ENCODE data around the gene TBXA2R. TPM values are rescaled to one million over a fixed set of nuclear protein-coding genes. Genes with fewer than 3 reads are reported as not detected.

The TBXA2R gene
- total and polyA plus RNA-seq, 2 of the 8 experiments (the other 6 are each of a cell fraction or from before 2014, with no cell fraction given) = 0.39 to 0.50 TPM

DNA sequence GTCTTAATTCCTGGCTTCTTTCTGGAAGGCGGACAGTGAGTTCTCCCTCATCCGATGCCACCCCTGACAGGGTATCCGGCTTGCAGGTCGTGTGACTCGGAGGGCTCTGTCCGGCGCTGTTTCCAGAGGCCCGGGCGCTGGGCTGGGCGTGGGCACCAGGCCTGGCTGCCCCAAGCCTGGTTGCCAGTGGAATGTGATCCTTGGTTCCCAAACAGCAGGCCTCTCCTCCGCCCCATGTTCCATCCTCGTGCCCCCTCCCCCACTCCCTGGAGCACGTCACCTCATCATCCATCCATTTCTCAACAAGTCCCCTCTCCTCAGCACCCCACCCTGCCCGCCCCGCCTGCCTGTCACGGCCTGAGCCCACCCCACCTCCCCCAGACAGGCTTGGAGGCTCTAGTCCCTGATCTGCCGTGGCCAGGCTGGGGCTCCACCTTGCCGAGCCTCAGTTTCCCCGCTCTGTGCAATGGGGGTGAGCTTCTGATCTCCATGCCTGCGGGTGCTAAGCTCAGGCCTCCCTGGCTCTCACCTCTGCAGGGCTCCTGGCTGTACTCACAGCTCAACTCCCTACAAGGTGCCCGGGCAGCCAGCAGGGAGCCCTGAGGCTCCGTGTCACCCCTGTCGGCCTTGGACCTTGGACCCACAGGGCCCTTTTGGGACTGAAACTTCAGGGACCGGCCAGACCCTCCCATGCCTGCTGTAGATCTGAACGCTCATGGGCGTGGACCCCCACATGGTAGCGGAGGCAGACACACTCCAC is 2.3 kb downstream of the TBXA2R start:
- Histone ChIP-seq H2BK15ac (ENCODE audit: low read length) (no peak overlapping the region), H4K91ac (replicated peaks; ENCODE audit: insufficient read length, low read length) (no peak overlapping the region), H3K9me3 (ENCODE audit: insufficient read depth in 2 of 2, low read depth in 1 of 2, low read length in 1 of 2) (no peaks in the 10 kb centered on the region), H3K56ac (replicated peaks; ENCODE audit: insufficient read length, low read depth, low read length) (no peak overlapping the region), H3K23me2 (ENCODE audit: low read depth, low read length) (peaks cover 18% of the 10 kb centered on the region; the same call in 1 of the 2 replicates), H3K14ac (ENCODE audit: insufficient read length) (no peak overlapping the region), H3K23ac (ENCODE audit: insufficient read length) (no peak overlapping the region), H2AK5ac (ENCODE audit: low read depth, low read length) (no peak overlapping the region; the same call in 1 of the 2 replicates), H2AFZ (ENCODE audit: low read length) (no peak overlapping the region), H4K8ac (ENCODE audit: extremely low read depth, insufficient read depth, low read length) (no peak overlapping the region; the same call in 1 of the 2 replicates), H3K4me1 (replicated peaks in 1 of 4; ENCODE audit: control insufficient read depth in 3 of 4, insufficient read depth in 4 of 4, low read length in 3 of 4) (peaks cover 3 to 14% (median 12%) of the 10 kb centered on the region in 4 experiments), H3K4ac (replicated peaks; ENCODE audit: insufficient read length, low read depth, low read length) (no peak overlapping the region), H4K20me1 (replicated peaks in 1 of 2; ENCODE audit: control insufficient read depth in 1 of 2, insufficient read depth in 2 of 2, low read length in 2 of 2) (peaks cover 0 to 3% of the 10 kb centered on the region in 2 experiments), H4K5ac (ENCODE audit: insufficient read length, low read depth, low read length) (no peak overlapping the region), H3K36me3 (ENCODE audit: control insufficient read depth in 2 of 4, insufficient read depth in 4 of 4, low read length in 3 of 4) (no peaks in the 10 kb centered on the region), H2BK120ac (replicated peaks; ENCODE audit: low read depth, low read length) (no peak overlapping the region), H2BK5ac (ENCODE audit: low read depth, low read length) (no peak overlapping the region), H3K79me2 (ENCODE audit: control insufficient read depth in 1 of 2, insufficient read depth in 2 of 2, low read length in 2 of 2) (no peaks in the 10 kb centered on the region), H3K4me2 (ENCODE audit: insufficient read depth in 1 of 2, low read depth in 2 of 2, low read length in 2 of 2) (no peak overlapping the region), H2BK20ac (ENCODE audit: low read length) (no peak overlapping the region), H3K18ac (ENCODE audit: extremely low read depth, low read length) (no peak overlapping the region), H2BK12ac (ENCODE audit: low read depth, low read length) (no peak overlapping the region), H3K9ac (replicated peaks in 1 of 4; ENCODE audit: extremely low read depth in 1 of 4, low read depth in 3 of 4, low read length in 3 of 4) (no peak overlapping the region), H3K27me3 (replicated peaks in 1 of 4; ENCODE audit: control insufficient read depth in 3 of 4, extremely low read depth in 1 of 4, insufficient read depth in 3 of 4, low read length in 3 of 4) (peaks cover 0 to 16% (median 13%) of the 10 kb centered on the region in 4 experiments; a peak in 5 of 7 replicates), H3K4me3 (ENCODE audit: extremely low read depth in 1 of 4, insufficient read depth in 2 of 4, low read depth in 3 of 4, low read length in 4 of 4) (no peak overlapping the region), H3K79me1 (ENCODE audit: low read depth, low read length) (no peaks in the 10 kb centered on the region), H3K27ac (ENCODE audit: low read depth, low read length) (no peak overlapping the region)
- WGBS, 2 experiments (ENCODE audit: extremely low coverage in 1 of 2, insufficient coverage in 1 of 2, insufficient read length in 1 of 2, insufficient replicate concordance in 2 of 2, low coverage in 1 of 2, low lambda C conversion rate in 2 of 2, missing lambda C conversion rate in 1 of 2) = 91% methylated on average over 20 of the region's 27 CpGs; no CpG with 5 or more reads in 1 of the 2 experiments
- ChIA-PET POLR2A (ENCODE audit: partially characterized antibody) (interaction anchor here (0.7 to 0.9 kb wide), 3 partner anchors 31 to 380 kb away, joined by 3 to 4 read pairs (median 3); no protein-coding TSS in a partner anchor), CTCF (ENCODE audit: partially characterized antibody) (interaction anchor here (0.7 to 3.0 kb wide), 8 partner anchors 11 to 1814 kb away, joined by 3 to 10 read pairs (median 3); partner anchors contain the start of gene GIPC3)
- FAIRE-seq (no peak), DNase-seq (ENCODE audit: low read depth in 1 of 2, low spot score in 2 of 2) (no peak)
- no peak for TF ChIP-seq CHD2 (IDR thresholded peaks at IDR 0.05; ENCODE audit: low read length)
- TF ChIP-seq GABPA (IDR thresholded peaks at IDR 0.05; ENCODE audit: borderline replicate concordance, insufficient read depth, low read length) = no peak
- TF ChIP-seq BCL11A (IDR thresholded peaks at IDR 0.05; ENCODE audit: low read depth in 2 of 2, low read length in 2 of 2) = no peak
- TF ChIP-seq FOSL1 (IDR thresholded peaks at IDR 0.05; ENCODE audit: insufficient read depth, low read depth, low read length) = no peak
- no peak for TF ChIP-seq POLR2AphosphoS5 (IDR thresholded peaks at IDR 0.05; ENCODE audit: low read depth, low read length)
- TF ChIP-seq, protein P1, sequence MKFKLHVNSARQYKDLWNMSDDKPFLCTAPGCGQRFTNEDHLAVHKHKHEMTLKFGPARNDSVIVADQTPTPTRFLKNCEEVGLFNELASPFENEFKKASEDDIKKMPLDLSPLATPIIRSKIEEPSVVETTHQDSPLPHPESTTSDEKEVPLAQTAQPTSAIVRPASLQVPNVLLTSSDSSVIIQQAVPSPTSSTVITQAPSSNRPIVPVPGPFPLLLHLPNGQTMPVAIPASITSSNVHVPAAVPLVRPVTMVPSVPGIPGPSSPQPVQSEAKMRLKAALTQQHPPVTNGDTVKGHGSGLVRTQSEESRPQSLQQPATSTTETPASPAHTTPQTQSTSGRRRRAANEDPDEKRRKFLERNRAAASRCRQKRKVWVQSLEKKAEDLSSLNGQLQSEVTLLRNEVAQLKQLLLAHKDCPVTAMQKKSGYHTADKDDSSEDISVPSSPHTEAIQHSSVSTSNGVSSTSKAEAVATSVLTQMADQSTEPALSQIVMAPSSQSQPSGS (IDR thresholded peaks at IDR 0.05; ENCODE audit: low read length) = no peak
- TF ChIP-seq EZH2 (IDR thresholded peaks at IDR 0.05; ENCODE audit: low read depth, low read length, severe bottlenecking) = no peak
- TF ChIP-seq SIRT6 (IDR thresholded peaks at IDR 0.05; ENCODE audit: low read length) = no peak
- no peak for TF ChIP-seq JUN (IDR thresholded peaks at IDR 0.05; ENCODE audit: low read depth, low read length)
- no peak for TF ChIP-seq CEBPB (IDR thresholded peaks at IDR 0.05; ENCODE audit: low read depth, low read length)
- no peak for TF ChIP-seq SUZ12 (IDR thresholded peaks at IDR 0.05; ENCODE audit: low read length)
